GM23338 (cell line): ENCODE results near the gene DGKH. TPM values are rescaled to one million over a fixed set of nuclear protein-coding genes. Genes with fewer than 3 reads are reported as not detected.

Source experiments
- ATAC-seq: fragments of 200-7000 bp; cut with Tn5 transposase; 3 replicates; pipeline ENCODE4 v1.9.1; 2020
- DNase-seq: peaks from one replicate; pipeline ENCODE4 v3.0.0-alpha.2; 2015; ENCODE audit warnings: low spot score
- H2AFZ ChIP-seq: fragments of 200-600 bp; sonication (generic); 2 replicates; pipeline ENCODE4 v1.8.0; 2016; ENCODE audit warnings: antibody characterized with exemption, mild to moderate bottlenecking, moderate library complexity
- H3F3A ChIP-seq: fragments of 200-600 bp; sonication (generic); replicated peaks from 2 replicates; pipeline ENCODE4 v1.8.0; 2017; ENCODE audit warnings: antibody characterized with exemption, mixed run types, low read depth
- H3K27ac ChIP-seq: fragments of 200-600 bp; sonication (generic); 2 replicates; pipeline ENCODE4 v1.6.1; 2016; ENCODE audit warnings: low read depth
- H3K27me3 ChIP-seq: fragments of 200-600 bp; sonication (generic); 2 replicates; pipeline ENCODE4 v1.8.0; 2016; ENCODE audit warnings: mild to moderate bottlenecking, mixed run types, moderate library complexity; ENCODE audit not compliant: insufficient read depth
- H3K36me3 ChIP-seq: fragments of 200-600 bp; sonication (generic); 2 replicates; pipeline ENCODE4 v1.8.0; 2016; ENCODE audit warnings: mild to moderate bottlenecking; ENCODE audit not compliant: insufficient read depth
- H3K4me1 ChIP-seq: fragments of 200-600 bp; sonication (generic); 2 replicates; pipeline ENCODE4 v1.8.0; 2016; ENCODE audit warnings: mild to moderate bottlenecking, moderate library complexity; ENCODE audit not compliant: insufficient read depth
- H3K4me2 ChIP-seq: fragments of 200-600 bp; sonication (generic); 2 replicates; pipeline ENCODE4 v1.7.1; 2017; ENCODE audit warnings: mixed run types
- H3K4me3 ChIP-seq: fragments of 200-600 bp; sonication (generic); 2 replicates; pipeline ENCODE4 v1.6.1; 2016; ENCODE audit warnings: mixed run types
- H3K79me2 ChIP-seq: fragments of 200-600 bp; sonication (generic); replicated peaks from 2 replicates; pipeline ENCODE4 v1.8.0; 2017; ENCODE audit warnings: mild to moderate bottlenecking; ENCODE audit not compliant: insufficient read depth
- H3K9me2 ChIP-seq: fragments of 200-600 bp; sonication (generic); 2 replicates; pipeline ENCODE4 v1.8.0; 2017; ENCODE audit not compliant: insufficient read depth
- H4K20me1 ChIP-seq: fragments of 200-600 bp; sonication (generic); replicated peaks from 2 replicates; pipeline ENCODE4 v1.8.0; 2017; ENCODE audit warnings: mild to moderate bottlenecking; ENCODE audit not compliant: insufficient read depth
- H3K27ac Mint-ChIP-seq: 2 replicates; pipeline ENCODE4 v1.8.0; 2020; ENCODE audit warnings: inconsistent platforms, mild to moderate bottlenecking, moderate library complexity, mixed read lengths
- H3K27me3 Mint-ChIP-seq: 3 replicates; pipeline ENCODE4 v1.8.0; 2022; ENCODE audit warnings: low read depth, mild to moderate bottlenecking, moderate library complexity, mixed read lengths, inconsistent platforms; ENCODE audit not compliant: insufficient read depth, poor library complexity
- H3K36me3 Mint-ChIP-seq: 3 replicates; pipeline ENCODE4 v1.8.0; 2021; ENCODE audit warnings: low read depth, mild to moderate bottlenecking, inconsistent platforms, moderate library complexity, mixed read lengths
- H3K4me1 Mint-ChIP-seq: 3 replicates; pipeline ENCODE4 v1.8.0; 2020; ENCODE audit warnings: mild to moderate bottlenecking, inconsistent platforms, mixed read lengths
- H3K4me3 Mint-ChIP-seq: 3 replicates; pipeline ENCODE4 v1.8.0; 2021; ENCODE audit warnings: moderate library complexity, mild to moderate bottlenecking, inconsistent platforms, mixed read lengths
- H3K9me3 Mint-ChIP-seq: 3 replicates; pipeline ENCODE4 v1.8.0; 2020; ENCODE audit warnings: moderate library complexity, mild to moderate bottlenecking, inconsistent platforms, mixed read lengths
- CTCF ChIP-seq, 2 experiments: fragments of 200-600 bp in 1 of 2; sonication (generic) in 1 of 2; conservative IDR thresholded peaks; 2 replicates each; pipeline versions ENCODE4 v1.5.1 to v1.6.1; 2016 to 2017; ENCODE audit warnings: antibody characterized with exemption in 2 of 2, low read depth in 2 of 2, mild to moderate bottlenecking in 2 of 2, moderate library complexity in 1 of 2
- ETS1 ChIP-seq: IDR thresholded peaks from 2 replicates; pipeline ENCODE4 v1.6.1; 2016; ENCODE audit warnings: antibody characterized with exemption
- REST ChIP-seq: IDR thresholded peaks from one replicate; pipeline ENCODE4 v1.6.1; 2018; ENCODE audit warnings: antibody characterized with exemption; ENCODE audit not compliant: unreplicated experiment
- STAT1 ChIP-seq: IDR thresholded peaks from one replicate; pipeline ENCODE4 v1.6.1; 2016; ENCODE audit warnings: antibody characterized with exemption; ENCODE audit not compliant: unreplicated experiment
- polyA plus RNA-seq: library from polyadenylated mRNA; unstranded; fragments of >200 nt; fragmentation: Nextera tagmentation; extraction: Ambion mirVana; gene quantifications from 2 replicates; pipeline ENCODE4 v1.2.1, GENCODE V29; 2016
- total RNA-seq: library from RNA; depleted of rRNA; stranded (reverse); fragments of >200 nt; shearing (Covaris generic); gene quantifications from 2 replicates; pipeline ENCODE4 v1.2.3, GENCODE V29; 2014

DGKH gene
- total and polyA plus RNA-seq, 2 experiments from 2014 or later = 2.1 to 7.5 TPM

- no peak for TF ChIP-seq REST
Observed at GRCh38 chr13:42036711-42037110, 11.7 kb upstream of the DGKH start (continued).

GRCh38 chr13:42038661-42039456, 9.6 kb upstream of the DGKH start:
- Histone ChIP-seq H3K4me1 (peaks cover 14% of the 10 kb centered on the region), H2AFZ (peak overlapping the region; percentile 96; the same call in 1 of the 2 replicates), H3K79me2 (peaks cover 16% of the 10 kb centered on the region), H4K20me1 (peaks cover 8% of the 10 kb centered on the region), H3K36me3 (0 out of 2 replicates have a peak, but pooled peaks cover 4% of the 10 kb centered on the region), H3K4me2 (peak overlapping the region; percentile 98), H3K27me3 (peaks cover 66% of the 10 kb centered on the region), H3K4me3 (peak overlapping the region; percentile 87), H3K9me2 (no peaks in the 10 kb centered on the region), H3F3A (peaks cover 19% of the 10 kb centered on the region), H3K27ac (no peak overlapping the region)
- Mint-ChIP-seq H3K27me3 (peaks cover 31% of the 10 kb centered on the region), H3K27ac (no peak overlapping the region), H3K36me3 (peaks cover 6% of the 10 kb centered on the region), H3K4me1 (peaks cover 19% of the 10 kb centered on the region), H3K4me3 (peak overlapping the region; percentile 73), H3K9me3 (peaks cover 12% of the 10 kb centered on the region)
- ATAC-seq (no peak), DNase-seq (no peak)
- TF ChIP-seq ETS1 (no peak), CTCF (conservative IDR thresholded peaks at IDR 0.05; ENCODE audit: low read depth in 2 of 2) (no peak)

- H3K79me2 ChIP-seq = peaks cover 16% of the 10 kb centered on the region
- ATAC-seq = peak; percentile 1; the same call in 2 of the 3 replicates
- peaks cover 8% of the 10 kb centered on the region for H4K20me1 ChIP-seq
- peaks cover 14% of the 10 kb centered on the region for H3K4me1 ChIP-seq
- H3K27ac ChIP-seq = peak overlapping the region; percentile 66; the same call in 1 of the 2 replicates
- H3K9me3 Mint-ChIP-seq = peaks cover 12% of the 10 kb centered on the region
- peaks cover 72% of the 10 kb centered on the region for H3K27me3 ChIP-seq
- H3K27me3 Mint-ChIP-seq = peaks cover 31% of the 10 kb centered on the region
- H3K9me2 ChIP-seq = no peaks in the 10 kb centered on the region
- H2AFZ ChIP-seq = peak overlapping the region; percentile 96
- H3K4me2 ChIP-seq = peak overlapping the region; percentile 98
- peak overlapping the region; percentile 73 for H3K4me3 Mint-ChIP-seq
- DNase-seq = no peak
- H3K27ac Mint-ChIP-seq = no peak overlapping the region
- H3K4me3 ChIP-seq = peak overlapping the region; percentile 87
- H3F3A ChIP-seq = peaks cover 19% of the 10 kb centered on the region
- H3K36me3 Mint-ChIP-seq = peaks cover 6% of the 10 kb centered on the region
- 0 out of 2 replicates have a peak, but pooled peaks cover 4% of the 10 kb centered on the region for H3K36me3 ChIP-seq
- H3K4me1 Mint-ChIP-seq = peaks cover 19% of the 10 kb centered on the region
- no peak for TF ChIP-seq STAT1
Observed at GRCh38 chr13:42039457-42039945, 8.9 kb upstream of the DGKH start.
